Type B pancreatic cell (in vitro differentiated cells): ENCODE results near the gene STAC3. TPM values are rescaled to one million over a fixed set of nuclear protein-coding genes. Genes with fewer than 3 reads are reported as not detected.

Source experiments
- DNase-seq: peaks from one replicate; pipeline ENCODE4 v3.0.0; 2021; ENCODE audit warnings: mixed read lengths; ENCODE audit not compliant: unreplicated experiment; ENCODE audit errors: extremely low spot score
- H3K27ac Mint-ChIP-seq: 2 replicates; pipeline ENCODE4 v1.8.0; 2021; ENCODE audit warnings: mild to moderate bottlenecking, mixed read lengths
- H3K27me3 Mint-ChIP-seq: 2 replicates; pipeline ENCODE4 v1.8.0; 2021; ENCODE audit warnings: mixed read lengths
- H3K36me3 Mint-ChIP-seq: 2 replicates; pipeline ENCODE4 v1.8.0; 2021; ENCODE audit warnings: mixed read lengths
- H3K4me1 Mint-ChIP-seq: one replicate; pipeline ENCODE4 v1.8.0; 2021; ENCODE audit warnings: mixed read lengths; ENCODE audit not compliant: unreplicated experiment
- H3K4me3 Mint-ChIP-seq: 2 replicates; pipeline ENCODE4 v1.8.0; 2021; ENCODE audit warnings: mild to moderate bottlenecking, mixed read lengths
- H3K9me3 Mint-ChIP-seq: 2 replicates; pipeline ENCODE4 v1.8.0; 2021; ENCODE audit warnings: mixed read lengths
- CTCF ChIP-seq: fragments of 200-600 bp; sonication (generic); conservative IDR thresholded peaks from 2 replicates; pipeline ENCODE4 v1.5.0; 2021; ENCODE audit warnings: antibody characterized with exemption, mild to moderate bottlenecking
- total RNA-seq: library from RNA; stranded (reverse); gene quantifications from 2 replicates; pipeline ENCODE4 v1.2.1, GENCODE V29; 2021; ENCODE audit warnings: low replicate concordance

Gene STAC3
- total RNA-seq, 1 donor from 2014 or later: 4.8 TPM

GRCh38 chr12:57201219-57201618 is 49.8 kb downstream of the STAC3 start:
- H3K4me1 Mint-ChIP-seq: no peaks in the 10 kb centered on the region
- H3K27ac Mint-ChIP-seq: no peak overlapping the region
- no peaks in the 10 kb centered on the region for H3K9me3 Mint-ChIP-seq
- H3K27me3 Mint-ChIP-seq: no peaks in the 10 kb centered on the region
- no peak for TF ChIP-seq CTCF
- H3K4me3 Mint-ChIP-seq: no peak overlapping the region
- no peak for DNase-seq
- peaks cover 13% of the 10 kb centered on the region for H3K36me3 Mint-ChIP-seq

GRCh38 chr12:57200497-57200896 is 50.5 kb downstream of the STAC3 start:
- no peaks in the 10 kb centered on the region for H3K27me3 Mint-ChIP-seq
- no peak for TF ChIP-seq CTCF
- no peaks in the 10 kb centered on the region for H3K9me3 Mint-ChIP-seq
- no peak for DNase-seq
- peaks cover 15% of the 10 kb centered on the region for H3K36me3 Mint-ChIP-seq
- H3K27ac Mint-ChIP-seq: no peak overlapping the region
- no peak overlapping the region for H3K4me3 Mint-ChIP-seq
- H3K4me1 Mint-ChIP-seq: no peaks in the 10 kb centered on the region

GRCh38 chr12:57199191-57199590 is 51.8 kb downstream of the STAC3 start:
- peaks cover 15% of the 10 kb centered on the region for H3K36me3 Mint-ChIP-seq
- no peak for TF ChIP-seq CTCF
- H3K4me3 Mint-ChIP-seq: no peak overlapping the region
- H3K4me1 Mint-ChIP-seq: no peaks in the 10 kb centered on the region
- H3K9me3 Mint-ChIP-seq: no peaks in the 10 kb centered on the region
- H3K27ac Mint-ChIP-seq: no peak overlapping the region
- H3K27me3 Mint-ChIP-seq: no peaks in the 10 kb centered on the region
- DNase-seq: no peak

GRCh38 chr12:57198329-57198728 is 52.7 kb downstream of the STAC3 start:
- Mint-ChIP-seq H3K4me1 (no peaks in the 10 kb centered on the region), H3K36me3 (peaks cover 15% of the 10 kb centered on the region), H3K4me3 (no peak overlapping the region), H3K27ac (no peak overlapping the region), H3K9me3 (no peaks in the 10 kb centered on the region), H3K27me3 (no peaks in the 10 kb centered on the region)
- no peak for TF ChIP-seq CTCF
- DNase-seq: no peak

GRCh38 chr12:57196956-57197355 is 54.0 kb downstream of the STAC3 start:
- peaks cover 20% of the 10 kb centered on the region for H3K36me3 Mint-ChIP-seq

More at GRCh38 chr12:57196956-57197355, 54.0 kb downstream of the STAC3 start:
- Mint-ChIP-seq H3K4me1 (no peaks in the 10 kb centered on the region), H3K27me3 (no peaks in the 10 kb centered on the region), H3K9me3 (no peaks in the 10 kb centered on the region), H3K4me3 (no peak overlapping the region), H3K27ac (no peak overlapping the region)
- DNase-seq: no peak
- TF ChIP-seq CTCF: no peak
